OCI-LY1 (cell line): ENCODE results near the gene PBX3.

ENCODE experiments used
- H2AFZ ChIP-seq: fragments of 200-600 bp; sonication (generic), shearing (Covaris generic); 2 replicates; pipeline ENCODE4 v1.6.0; 2014; ENCODE audit warnings: antibody characterized with exemption, mild to moderate bottlenecking, low read length
- H3F3A ChIP-seq: fragments of 200-600 bp; sonication (generic), shearing (Covaris generic); 2 replicates; pipeline ENCODE4 v1.6.0; 2014; ENCODE audit warnings: mild to moderate bottlenecking, antibody characterized with exemption, low read length, moderate library complexity; ENCODE audit not compliant: insufficient read depth
- H3K27ac ChIP-seq: fragments of 200-600 bp; sonication (generic); 2 replicates; pipeline ENCODE4 v1.5.1; 2014; ENCODE audit warnings: low read length, mixed run types, mild to moderate bottlenecking, low read depth; ENCODE audit not compliant: poor library complexity, severe bottlenecking
- H3K27me3 ChIP-seq: fragments of 200-600 bp; sonication (generic); 2 replicates; pipeline ENCODE4 v1.6.0; 2014; ENCODE audit warnings: antibody characterized with exemption, mild to moderate bottlenecking, low read length, moderate library complexity; ENCODE audit not compliant: insufficient read depth
- H3K36me3 ChIP-seq: fragments of 200-600 bp; sonication (generic); 2 replicates; pipeline ENCODE4 v1.6.1; 2014; ENCODE audit warnings: mild to moderate bottlenecking, antibody characterized with exemption, low read length, moderate library complexity, mixed read lengths; ENCODE audit not compliant: insufficient read depth
- H3K4me1 ChIP-seq: fragments of 200-600 bp; sonication (generic); 2 replicates; pipeline ENCODE4 v1.5.1; 2014; ENCODE audit warnings: mild to moderate bottlenecking, low read length, moderate library complexity; ENCODE audit not compliant: insufficient read depth, severe bottlenecking
- H3K4me2 ChIP-seq: fragments of 200-600 bp; sonication (generic), shearing (Covaris generic); 2 replicates; pipeline ENCODE4 v1.6.1; 2014; ENCODE audit warnings: low read length
- H3K4me3 ChIP-seq: fragments of 200-600 bp; sonication (generic); 2 replicates; pipeline ENCODE4 v1.5.1; 2014; ENCODE audit warnings: low read length, low read depth, mild to moderate bottlenecking, mixed read lengths; ENCODE audit not compliant: poor library complexity, severe bottlenecking
- H3K79me2 ChIP-seq: fragments of 200-600 bp; shearing (Covaris generic); 2 replicates; pipeline ENCODE4 v1.6.1; 2016; ENCODE audit warnings: mixed run types, low read length, mixed read lengths; ENCODE audit not compliant: insufficient read depth
- H3K9ac ChIP-seq: fragments of 200-600 bp; sonication (generic), shearing (Covaris generic); 2 replicates; pipeline ENCODE4 v1.6.1; 2014; ENCODE audit warnings: mild to moderate bottlenecking, low read length, mixed read lengths
- H3K9me2 ChIP-seq: fragments of 200-600 bp; sonication (generic), shearing (Covaris generic); 2 replicates; pipeline ENCODE4 v1.6.1; 2014; ENCODE audit warnings: low read depth, mild to moderate bottlenecking, low read length, mixed read lengths
- H3K9me3 ChIP-seq: fragments of 200-600 bp; shearing (Covaris generic); 2 replicates; pipeline ENCODE4 v1.6.1; 2014; ENCODE audit warnings: low read length, mixed read lengths
- H4K20me1 ChIP-seq: fragments of 200-600 bp; sonication (generic), shearing (Covaris generic); 2 replicates; pipeline ENCODE4 v1.6.0; 2016; ENCODE audit warnings: mild to moderate bottlenecking, low read length; ENCODE audit not compliant: insufficient read depth
- CTCF ChIP-seq: fragments of 200-600 bp; sonication (generic), shearing (Covaris generic); IDR thresholded peaks from 2 replicates; pipeline ENCODE4 v1.5.1; 2017; ENCODE audit warnings: mild to moderate bottlenecking, antibody characterized with exemption, low read length, moderate library complexity, mixed read lengths
- EZH2 ChIP-seq: fragments of 200-600 bp; sonication (generic), shearing (Covaris generic); IDR thresholded peaks from 2 replicates; pipeline ENCODE4 v1.8.0; 2017; ENCODE audit warnings: borderline replicate concordance, mixed run types, mild to moderate bottlenecking, antibody characterized with exemption, low read length, moderate library complexity, mixed read lengths

Gene PBX3

DNA sequence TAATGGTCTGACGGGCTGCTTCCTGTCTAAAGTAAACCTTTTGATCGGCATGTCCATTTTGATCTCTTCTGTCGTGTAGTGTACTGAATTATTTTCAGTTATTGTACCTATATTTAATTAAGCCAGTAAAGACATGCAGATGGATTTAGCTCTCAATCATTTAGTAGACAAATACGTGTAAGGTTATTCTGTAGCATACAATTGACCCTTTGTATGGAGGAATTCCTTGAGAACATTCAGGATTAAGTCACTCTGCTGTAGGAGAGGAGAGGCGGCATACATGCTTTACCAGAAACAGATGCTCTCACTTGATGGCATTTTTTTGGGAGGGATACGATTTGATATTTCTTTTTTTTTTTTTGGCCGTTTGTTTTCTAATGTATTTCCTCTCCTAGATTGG, 141.0 kb downstream of the PBX3 start:
- Histone ChIP-seq H3K9me3 (no peaks in the 10 kb centered on the region), H3F3A (no peaks in the 10 kb centered on the region), H3K4me3 (no peak overlapping the region), H3K4me2 (no peak overlapping the region), H3K4me1 (peaks cover 13% of the 10 kb centered on the region), H2AFZ (no peak overlapping the region), H3K36me3 (no peaks in the 10 kb centered on the region; the same call in 1 of the 2 replicates), H3K9ac (no peak overlapping the region), H4K20me1 (peaks cover 13% of the 10 kb centered on the region), H3K27ac (no peak overlapping the region), H3K79me2 (no peaks in the 10 kb centered on the region), H3K9me2 (no peaks in the 10 kb centered on the region), H3K27me3 (no peaks in the 10 kb centered on the region)
- TF ChIP-seq EZH2 (no peak), CTCF (no peak)

DNA sequence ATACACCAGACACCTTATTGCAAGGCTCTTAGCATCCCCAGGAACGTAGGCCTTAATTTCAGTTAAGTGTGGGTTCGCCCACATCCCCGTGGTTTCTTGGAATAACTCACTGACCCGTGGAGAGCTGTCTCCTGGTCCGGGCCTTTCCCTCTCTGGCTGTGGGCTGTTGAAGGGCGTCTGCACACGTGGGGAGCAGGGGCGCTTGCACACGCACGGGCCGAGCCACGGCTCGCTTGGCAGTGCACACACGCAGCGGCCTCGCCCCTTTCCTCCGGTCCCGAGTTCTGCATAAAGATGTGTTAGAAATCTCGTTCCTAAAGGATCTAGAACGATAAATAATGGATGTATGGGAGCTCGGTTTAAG, 141.9 kb downstream of the PBX3 start:
- H3K79me2 ChIP-seq: no peaks in the 10 kb centered on the region
- peak overlapping the region; percentile 60 for H3K4me3 ChIP-seq
- H2AFZ ChIP-seq: no peak overlapping the region
- no peaks in the 10 kb centered on the region for H3K9me3 ChIP-seq
- no peaks in the 10 kb centered on the region for H3F3A ChIP-seq
- peak overlapping the region; percentile 41; the same call in 1 of the 2 replicates for H3K9ac ChIP-seq
- TF ChIP-seq EZH2 (no peak), CTCF (no peak)
- peak overlapping the region; percentile 88 for H3K4me2 ChIP-seq
- peaks cover 13% of the 10 kb centered on the region for H3K4me1 ChIP-seq
- no peaks in the 10 kb centered on the region for H3K27me3 ChIP-seq
- no peaks in the 10 kb centered on the region; the same call in 1 of the 2 replicates for H3K36me3 ChIP-seq
- peaks cover 16% of the 10 kb centered on the region for H4K20me1 ChIP-seq
- H3K27ac ChIP-seq: no peak overlapping the region
- H3K9me2 ChIP-seq: no peaks in the 10 kb centered on the region

DNA sequence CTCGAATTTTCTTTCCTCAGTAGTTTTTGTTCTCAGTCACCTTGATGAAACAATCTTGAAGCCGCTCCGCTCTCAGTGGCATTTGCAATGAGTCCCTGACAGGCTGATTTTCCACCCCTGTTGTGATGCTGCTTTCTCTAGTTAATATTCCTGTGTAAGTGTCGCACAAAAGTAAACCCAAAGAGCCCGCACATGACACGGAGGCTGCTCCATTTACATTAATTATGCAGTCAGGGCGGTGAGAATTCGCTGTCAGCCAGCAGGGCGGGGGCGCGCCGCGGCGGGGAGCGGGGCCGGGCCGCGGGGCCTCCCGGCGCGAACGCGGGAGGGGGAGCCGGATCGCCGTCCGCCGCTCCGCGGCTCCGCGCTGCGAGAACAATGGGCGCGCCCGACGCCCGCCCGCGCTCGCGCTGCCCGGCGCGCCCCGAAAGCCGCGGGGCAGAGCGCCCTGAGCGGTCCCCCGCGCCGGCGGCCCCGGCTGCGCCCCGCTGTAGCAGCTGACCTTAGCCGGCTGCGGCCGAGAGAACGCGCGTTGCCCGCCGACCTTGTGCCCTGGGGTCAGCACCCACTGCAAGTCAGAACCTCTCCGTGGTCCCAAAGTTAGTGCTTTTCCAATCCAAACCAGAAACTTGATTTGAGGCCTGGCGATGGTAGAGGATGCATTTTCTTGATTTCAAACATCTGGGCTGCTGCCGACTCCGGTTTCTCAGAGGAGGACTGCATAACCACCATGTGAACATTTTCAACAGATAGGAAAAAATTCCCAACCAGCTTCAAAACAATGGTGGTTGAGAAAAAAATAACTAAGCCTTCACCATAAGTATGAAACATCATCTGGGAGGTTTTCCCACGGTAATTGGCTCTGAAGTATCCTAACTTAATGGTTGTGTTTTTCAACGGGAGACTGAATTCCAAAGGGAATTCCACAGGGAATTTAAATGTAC, 142.6 kb downstream of the PBX3 start:
- peak overlapping the region; percentile 49; the same call in 1 of the 2 replicates for H3K9ac ChIP-seq

More for the DNA sequence above, 142.6 kb downstream of the PBX3 start:
- peaks cover 16% of the 10 kb centered on the region for H4K20me1 ChIP-seq
- peak overlapping the region; percentile 60 for H3K4me3 ChIP-seq
- H3K4me2 ChIP-seq: peak overlapping the region; percentile 92
- no peaks in the 10 kb centered on the region for H3F3A ChIP-seq
- H2AFZ ChIP-seq: no peak overlapping the region
- H3K36me3 ChIP-seq: no peaks in the 10 kb centered on the region; the same call in 1 of the 2 replicates
- no peaks in the 10 kb centered on the region for H3K9me2 ChIP-seq
- no peaks in the 10 kb centered on the region for H3K27me3 ChIP-seq
- H3K4me1 ChIP-seq: peaks cover 13% of the 10 kb centered on the region
- H3K79me2 ChIP-seq: no peaks in the 10 kb centered on the region
- no peaks in the 10 kb centered on the region for H3K9me3 ChIP-seq
- TF ChIP-seq EZH2 (no peak), CTCF (no peak)
- no peak overlapping the region for H3K27ac ChIP-seq
